ENCODE data around the gene AFF3. TPM values are rescaled to one million over a fixed set of nuclear protein-coding genes. Genes with fewer than 3 reads are reported as not detected.

Gene AFF3
- total and polyA plus RNA-seq, 2 of the 4 experiments (the other 2 are of a cell fraction) = 12.9 to 14.3 TPM

- no peak overlapping the region for H3K4me2 ChIP-seq (ENCODE audit: low read depth, low read length)
- WGBS, 2 experiments (ENCODE audit: extremely low coverage in 2 of 2, insufficient read length in 1 of 2) = no CpG with 5 or more reads among the region's 6 CpGs
Observed at GRCh38 chr2:100166701-100167100, 24.3 kb upstream of the AFF3 start.

More at GRCh38 chr2:100166701-100167100, 24.3 kb upstream of the AFF3 start:
- Histone ChIP-seq H3K79me1 (ENCODE audit: low read depth in 1 of 2, low read length in 2 of 2) (no peaks in the 10 kb centered on the region), H3K56ac (ENCODE audit: extremely low read depth, insufficient read depth, low read length) (no peak overlapping the region), H3K9me3 (ENCODE audit: control insufficient read depth, insufficient read depth, low read length) (no peaks in the 10 kb centered on the region; the same call in 1 of the 2 replicates), H2AK9ac (replicated peaks; ENCODE audit: low read depth, low read length, poor library complexity) (no peak overlapping the region), H3K14ac (replicated peaks; ENCODE audit: low read depth, low read length) (no peak overlapping the region), H3K9ac (ENCODE audit: low read depth, low read length) (no peak overlapping the region), H4K91ac (ENCODE audit: insufficient read depth, low read depth, low read length) (no peak overlapping the region), H3K18ac (ENCODE audit: low read depth, low read length) (no peak overlapping the region), H3K23ac (ENCODE audit: low read depth, low read length) (no peak overlapping the region), H3K4me1 (ENCODE audit: control insufficient read depth, insufficient read depth, low read length) (no peaks in the 10 kb centered on the region), H3K27ac (ENCODE audit: insufficient read depth, low read length) (no peak overlapping the region), H3K4ac (ENCODE audit: low read depth, low read length) (no peak overlapping the region), H4K20me1 (ENCODE audit: insufficient read depth, low read length) (no peaks in the 10 kb centered on the region), H2BK5ac (ENCODE audit: low read depth, low read length, poor library complexity, severe bottlenecking) (no peak overlapping the region), H3K27me3 (ENCODE audit: control insufficient read depth, insufficient read depth, low read length) (no peaks in the 10 kb centered on the region), H4K8ac (ENCODE audit: low read depth in 2 of 2, low read length in 2 of 2) (no peak overlapping the region), H2AK5ac (ENCODE audit: low read depth, low read length) (no peak overlapping the region), H2AFZ (replicated peaks; ENCODE audit: low read length, poor library complexity) (no peak overlapping the region), H4K5ac (ENCODE audit: low read depth, low read length) (no peak overlapping the region), H2BK15ac (ENCODE audit: low read depth, low read length) (no peak overlapping the region), H3K9me1 (ENCODE audit: insufficient read depth, low read length) (no peaks in the 10 kb centered on the region), H3K4me3 (ENCODE audit: insufficient read depth, low read depth, low read length) (no peak overlapping the region), H2BK120ac (ENCODE audit: low read depth, low read length) (no peak overlapping the region), H2BK20ac (ENCODE audit: low read depth, low read length) (no peak overlapping the region), H3K36me3 (ENCODE audit: control insufficient read depth, insufficient read depth, low read length) (no peaks in the 10 kb centered on the region)
- CTCF ChIA-PET = interaction anchor here (0.5 kb wide), 1 partner anchor 401 kb away, joined by 4 read pairs; no protein-coding TSS in a partner anchor
- TF ChIP-seq FOS (IDR thresholded peaks at IDR 0.05; ENCODE audit: low read depth, low read length) (no peak), RCOR1 (IDR thresholded peaks at IDR 0.05; ENCODE audit: insufficient replicate concordance, low read length) (no peak)
- no TSS peak for BruUV-seq (replicated peaks)
- dilution Hi-C loops (cut with HindIII; ENCODE audit: low sequenced_read_pairs, unreplicated experiment) (no loop called here), intact Hi-C loops (cut with micrococcal nuclease) (no loop called here), in situ Hi-C loops (cut with MboI; ENCODE audit: low sequenced_read_pairs) (no loop called here)
- POLR2A ChIA-PET (ENCODE audit: unreplicated experiment) = no interaction called here
- DNase-seq = no peak
- ATAC-seq (ENCODE audit: low read depth) = no peak

Data from IMR-90 (cell line).